Measurements from ENCODE around the gene OTUD3. TPM values are rescaled to one million over a fixed set of nuclear protein-coding genes. Genes with fewer than 3 reads are reported as not detected.

OTUD3 gene
- total and polyA plus RNA-seq, 2 experiments from 2014 or later, result 1.8 to 3.2 TPM

GRCh38 chr1:19850214-19850613 lies 32.0 kb upstream of the OTUD3 start:
- Histone ChIP-seq H3K9me3 (ENCODE audit: low read depth) (no peaks in the 10 kb centered on the region), H3K4me1 (ENCODE audit: insufficient read depth) (no peaks in the 10 kb centered on the region), H2AFZ (no peak overlapping the region), H3K36me3 (ENCODE audit: low read depth) (no peaks in the 10 kb centered on the region), H3F3A (ENCODE audit: insufficient read depth) (no peaks in the 10 kb centered on the region), H4K20me1 (ENCODE audit: insufficient read depth) (no peaks in the 10 kb centered on the region), H3K9me2 (ENCODE audit: insufficient read depth) (no peaks in the 10 kb centered on the region), H3K4me3 (no peak overlapping the region), H3K9ac (no peak overlapping the region), H3K27me3 (replicated peaks; ENCODE audit: insufficient read depth) (no peaks in the 10 kb centered on the region), H3K79me2 (ENCODE audit: insufficient read depth) (no peaks in the 10 kb centered on the region), H3K27ac (no peak overlapping the region), H3K4me2 (ENCODE audit: unreplicated experiment) (no peak overlapping the region)
- DNase-seq, result no peak
- 17 to 22% methylated on average over 7 of the region's 7 CpGs for WGBS, 2 experiments (ENCODE audit: low coverage in 1 of 2, low lambda C conversion rate in 2 of 2, missing lambda C conversion rate in 2 of 2)
- in situ Hi-C loops (cut with MboI), result no loop called here
- TF ChIP-seq EZH2phosphoT487 (IDR thresholded peaks at IDR 0.05; ENCODE audit: insufficient read depth, low read depth) (no peak), EZH2 (IDR thresholded peaks at IDR 0.05; ENCODE audit: insufficient read depth, poor library complexity, severe bottlenecking) (no peak)

GRCh38 chr1:19852036-19852435 lies 30.2 kb upstream of the OTUD3 start:
- WGBS, 2 experiments (ENCODE audit: low coverage in 1 of 2, low lambda C conversion rate in 2 of 2, missing lambda C conversion rate in 2 of 2), result 43 to 50% methylated on average over 1 of the region's 1 CpG
- no peak for DNase-seq
- in situ Hi-C loops (cut with MboI), result no loop called here

GRCh38 chr1:19854866-19855265 lies 27.3 kb upstream of the OTUD3 start:
- DNase-seq, result no peak
- Histone ChIP-seq H3K9me3 (ENCODE audit: low read depth) (no peaks in the 10 kb centered on the region), H3K9ac (no peak overlapping the region), H3K4me2 (ENCODE audit: unreplicated experiment) (no peak overlapping the region), H3K36me3 (ENCODE audit: low read depth) (no peaks in the 10 kb centered on the region), H3K9me2 (ENCODE audit: insufficient read depth) (no peaks in the 10 kb centered on the region), H4K20me1 (ENCODE audit: insufficient read depth) (no peaks in the 10 kb centered on the region), H3K27me3 (replicated peaks; ENCODE audit: insufficient read depth) (no peaks in the 10 kb centered on the region), H3K4me3 (no peak overlapping the region), H3K4me1 (ENCODE audit: insufficient read depth) (no peaks in the 10 kb centered on the region), H3F3A (ENCODE audit: insufficient read depth) (no peaks in the 10 kb centered on the region), H3K79me2 (ENCODE audit: insufficient read depth) (no peaks in the 10 kb centered on the region), H3K27ac (no peak overlapping the region), H2AFZ (no peak overlapping the region)
- TF ChIP-seq EZH2 (IDR thresholded peaks at IDR 0.05; ENCODE audit: insufficient read depth, poor library complexity, severe bottlenecking) (no peak), EZH2phosphoT487 (IDR thresholded peaks at IDR 0.05; ENCODE audit: insufficient read depth, low read depth) (no peak)
- in situ Hi-C loops (cut with MboI), result no loop called here

More at GRCh38 chr1:19852036-19852435, 30.2 kb upstream of the OTUD3 start:
- Histone ChIP-seq H3K4me1 (ENCODE audit: insufficient read depth) (no peaks in the 10 kb centered on the region), H3K9ac (no peak overlapping the region), H3K4me3 (no peak overlapping the region), H2AFZ (no peak overlapping the region), H3K9me2 (ENCODE audit: insufficient read depth) (no peaks in the 10 kb centered on the region), H3F3A (ENCODE audit: insufficient read depth) (no peaks in the 10 kb centered on the region), H3K36me3 (ENCODE audit: low read depth) (no peaks in the 10 kb centered on the region), H3K9me3 (ENCODE audit: low read depth) (no peaks in the 10 kb centered on the region), H3K4me2 (ENCODE audit: unreplicated experiment) (no peak overlapping the region), H3K27ac (no peak overlapping the region), H3K79me2 (ENCODE audit: insufficient read depth) (no peaks in the 10 kb centered on the region), H4K20me1 (ENCODE audit: insufficient read depth) (no peaks in the 10 kb centered on the region), H3K27me3 (replicated peaks; ENCODE audit: insufficient read depth) (no peaks in the 10 kb centered on the region)
- TF ChIP-seq EZH2 (IDR thresholded peaks at IDR 0.05; ENCODE audit: insufficient read depth, poor library complexity, severe bottlenecking) (no peak), EZH2phosphoT487 (IDR thresholded peaks at IDR 0.05; ENCODE audit: insufficient read depth, low read depth) (no peak)

GRCh38 chr1:19858893-19859292 lies 23.3 kb upstream of the OTUD3 start:
- Histone ChIP-seq H3K36me3 (ENCODE audit: low read depth) (no peaks in the 10 kb centered on the region), H3K4me1 (ENCODE audit: insufficient read depth) (peaks cover 26% of the 10 kb centered on the region), H3K79me2 (ENCODE audit: insufficient read depth) (no peaks in the 10 kb centered on the region), H3K9me3 (ENCODE audit: low read depth) (no peaks in the 10 kb centered on the region), H2AFZ (no peak overlapping the region), H3K9ac (no peak overlapping the region), H3K4me3 (no peak overlapping the region), H4K20me1 (ENCODE audit: insufficient read depth) (no peaks in the 10 kb centered on the region), H3K27me3 (replicated peaks; ENCODE audit: insufficient read depth) (no peaks in the 10 kb centered on the region), H3K9me2 (ENCODE audit: insufficient read depth) (no peaks in the 10 kb centered on the region), H3K4me2 (ENCODE audit: unreplicated experiment) (no peak overlapping the region), H3K27ac (no peak overlapping the region), H3F3A (ENCODE audit: insufficient read depth) (peaks cover 21% of the 10 kb centered on the region; the same call in 1 of the 2 replicates)
- TF ChIP-seq EZH2 (IDR thresholded peaks at IDR 0.05; ENCODE audit: insufficient read depth, poor library complexity, severe bottlenecking), result no peak
- no peak for TF ChIP-seq EZH2phosphoT487 (IDR thresholded peaks at IDR 0.05; ENCODE audit: insufficient read depth, low read depth)
- in situ Hi-C loops (cut with MboI), result no loop called here
- no peak for DNase-seq
- WGBS, 2 experiments (ENCODE audit: low coverage in 1 of 2, low lambda C conversion rate in 2 of 2, missing lambda C conversion rate in 2 of 2), result 10 to 29% methylated on average over 5 of the region's 5 CpGs

GRCh38 chr1:19859876-19860275 lies 22.3 kb upstream of the OTUD3 start:
- Histone ChIP-seq H4K20me1 (ENCODE audit: insufficient read depth) (no peaks in the 10 kb centered on the region), H3K27me3 (replicated peaks; ENCODE audit: insufficient read depth) (no peaks in the 10 kb centered on the region), H3F3A (ENCODE audit: insufficient read depth) (peaks cover 23% of the 10 kb centered on the region; the same call in 1 of the 2 replicates), H3K27ac (no peak overlapping the region), H3K9me3 (ENCODE audit: low read depth) (no peaks in the 10 kb centered on the region), H3K36me3 (ENCODE audit: low read depth) (no peaks in the 10 kb centered on the region), H2AFZ (no peak overlapping the region), H3K9ac (no peak overlapping the region), H3K4me2 (ENCODE audit: unreplicated experiment) (no peak overlapping the region), H3K79me2 (ENCODE audit: insufficient read depth) (no peaks in the 10 kb centered on the region), H3K4me1 (ENCODE audit: insufficient read depth) (peaks cover 33% of the 10 kb centered on the region), H3K9me2 (ENCODE audit: insufficient read depth) (no peaks in the 10 kb centered on the region), H3K4me3 (no peak overlapping the region)
- TF ChIP-seq EZH2 (IDR thresholded peaks at IDR 0.05; ENCODE audit: insufficient read depth, poor library complexity, severe bottlenecking) (no peak), EZH2phosphoT487 (IDR thresholded peaks at IDR 0.05; ENCODE audit: insufficient read depth, low read depth) (no peak)
- WGBS, 2 experiments (ENCODE audit: low coverage in 1 of 2, low lambda C conversion rate in 2 of 2, missing lambda C conversion rate in 2 of 2), result 70 to 77% methylated on average over 2 of the region's 2 CpGs
- peak; percentile 26 for DNase-seq
- in situ Hi-C loops (cut with MboI), result no loop called here

All from GM23248 (cell line).